NCI-H510A (cell line): Measurements from ENCODE around the gene AURKB.
"Not testable (repeated sequence)": the region's sequence is repeated elsewhere in the genome, so short reads cannot be mapped to it uniquely, and the experiment has no call there.

ENCODE experiments used
- DNase-seq: peaks from one replicate; lab custom pipeline; 2025; lab: John Stamatoyannopoulos, UW

AURKB gene

DNA sequence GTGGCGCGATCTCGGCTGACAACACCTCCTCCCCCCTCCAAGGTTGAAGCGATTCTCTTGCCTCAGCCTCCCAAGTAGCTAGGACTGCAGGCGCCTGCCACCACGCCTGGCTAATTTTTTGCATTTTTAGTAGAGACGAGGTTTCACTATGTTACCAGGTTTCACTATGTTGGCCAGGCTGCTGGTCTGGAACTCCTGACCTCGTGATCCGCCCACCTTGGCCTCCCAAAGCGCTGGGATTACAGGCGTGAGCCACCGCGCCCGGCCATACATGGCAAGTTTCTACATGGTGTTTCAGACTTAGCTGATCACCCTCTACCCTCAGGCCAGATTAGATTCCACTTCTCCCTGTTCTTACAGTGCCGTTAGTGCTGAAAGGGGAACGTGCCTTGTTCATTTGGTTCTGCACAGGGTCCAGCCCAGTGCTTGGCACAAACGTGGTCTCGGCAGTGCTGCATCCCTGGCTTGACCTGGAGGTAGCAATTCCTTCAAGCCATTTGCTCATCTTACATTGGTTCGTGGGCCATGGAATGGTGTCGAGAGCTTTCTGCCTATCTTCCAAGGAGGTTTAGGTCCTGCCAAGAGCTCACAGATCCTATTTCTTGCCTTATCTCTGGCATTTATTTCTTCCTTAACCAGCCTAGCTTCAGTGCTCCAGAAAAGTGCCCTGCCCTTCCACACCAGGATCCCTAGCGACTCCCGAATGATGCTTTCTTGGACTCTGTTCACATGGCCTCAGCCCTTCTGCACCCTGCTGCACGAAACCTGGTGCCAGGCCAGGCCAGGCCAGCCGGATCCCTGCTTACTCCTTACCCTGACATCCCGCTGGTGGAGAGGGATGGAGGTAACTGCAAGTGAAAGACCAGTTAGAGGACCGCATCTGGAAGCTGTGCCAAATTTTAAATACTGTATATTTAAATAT, 14.8 kb upstream of the AURKB start:
- no peak for DNase-seq

DNA sequence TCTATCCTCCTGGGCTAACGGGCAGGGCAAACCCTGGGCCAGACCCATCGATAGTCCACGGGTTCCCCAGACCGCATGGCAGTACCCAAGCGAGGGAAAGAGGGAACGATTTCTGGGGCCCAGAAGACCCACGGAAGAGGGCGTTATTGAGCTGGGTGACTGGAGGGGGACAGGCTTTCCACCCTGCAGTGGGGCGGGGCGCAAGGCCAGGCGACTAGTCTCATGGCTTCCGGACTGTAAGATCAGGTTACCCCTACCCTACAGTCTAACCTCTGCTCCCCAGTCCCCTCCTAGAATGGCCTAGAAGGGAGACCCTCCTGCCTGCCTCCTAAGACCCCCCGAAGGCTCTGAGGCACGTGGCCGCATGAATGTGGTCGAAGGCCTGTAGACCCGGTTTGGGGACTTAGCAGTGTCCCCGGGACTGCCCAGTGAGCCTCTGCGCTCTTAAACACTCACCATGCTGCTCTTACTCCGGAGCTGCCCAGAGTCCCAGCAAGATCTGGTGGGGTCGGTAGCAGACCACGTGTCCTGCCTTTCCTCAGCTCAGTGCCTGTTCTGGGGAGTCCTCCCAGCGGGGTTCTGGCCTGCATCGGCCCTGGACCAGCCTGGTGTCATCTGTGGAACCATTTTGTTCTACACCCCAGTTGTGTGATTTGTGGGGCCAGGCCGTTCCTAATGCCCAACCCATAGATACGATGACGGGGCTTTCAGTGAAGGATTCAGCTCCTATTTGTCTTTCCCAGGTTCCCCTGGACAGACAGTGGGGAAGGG, 13.2 kb upstream of the AURKB start:
- peak; percentile 67 for DNase-seq

DNA sequence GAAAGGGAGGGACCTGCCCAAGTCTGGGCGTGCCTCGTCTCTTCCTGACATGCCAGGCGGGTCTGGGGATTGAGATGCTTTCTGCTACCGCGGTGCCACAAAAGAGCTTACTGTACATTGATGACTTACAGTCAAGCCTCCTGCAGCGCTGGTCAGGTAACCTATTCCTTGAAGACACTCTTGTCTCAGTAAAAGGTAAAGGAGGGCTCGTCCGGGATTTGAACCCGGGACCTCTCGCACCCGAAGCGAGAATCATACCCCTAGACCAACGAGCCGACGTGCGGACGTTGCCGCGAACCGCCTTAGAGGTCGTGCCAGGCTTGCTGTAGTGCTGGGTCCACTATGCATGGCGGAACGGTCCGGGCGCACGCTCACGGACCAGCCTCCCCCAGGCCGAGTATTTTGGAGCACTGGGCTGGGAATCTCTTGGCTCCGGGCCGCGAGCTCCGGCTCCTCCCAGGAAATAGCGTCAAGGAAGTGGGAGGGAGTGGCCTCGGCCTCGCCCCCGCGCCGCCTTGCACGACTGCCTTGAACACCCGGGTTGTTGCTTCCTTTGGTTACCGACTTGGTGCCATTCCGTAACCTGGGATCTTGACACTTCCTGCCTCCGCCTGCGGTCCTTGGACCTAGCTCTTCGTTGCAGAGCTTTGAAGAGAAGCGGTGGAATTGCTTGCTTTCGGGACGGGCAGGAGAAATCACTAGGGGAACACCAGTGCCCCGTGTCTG, 12.4 kb upstream of the AURKB start:
- peak; percentile 80 for DNase-seq

DNA sequence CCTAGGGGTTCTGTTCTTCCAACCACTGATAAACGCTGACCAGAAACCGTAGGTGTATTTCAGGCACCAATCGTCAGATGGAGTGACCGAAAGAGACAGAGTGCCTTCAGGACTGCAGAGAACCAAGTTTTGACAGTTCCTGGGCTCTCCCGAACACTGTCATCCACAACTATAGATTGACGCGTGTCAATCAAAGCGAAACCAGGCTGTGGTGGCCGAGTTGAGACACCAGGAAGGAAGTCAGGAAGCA, 11.9 kb upstream of the AURKB start:
- no peak for DNase-seq

DNA sequence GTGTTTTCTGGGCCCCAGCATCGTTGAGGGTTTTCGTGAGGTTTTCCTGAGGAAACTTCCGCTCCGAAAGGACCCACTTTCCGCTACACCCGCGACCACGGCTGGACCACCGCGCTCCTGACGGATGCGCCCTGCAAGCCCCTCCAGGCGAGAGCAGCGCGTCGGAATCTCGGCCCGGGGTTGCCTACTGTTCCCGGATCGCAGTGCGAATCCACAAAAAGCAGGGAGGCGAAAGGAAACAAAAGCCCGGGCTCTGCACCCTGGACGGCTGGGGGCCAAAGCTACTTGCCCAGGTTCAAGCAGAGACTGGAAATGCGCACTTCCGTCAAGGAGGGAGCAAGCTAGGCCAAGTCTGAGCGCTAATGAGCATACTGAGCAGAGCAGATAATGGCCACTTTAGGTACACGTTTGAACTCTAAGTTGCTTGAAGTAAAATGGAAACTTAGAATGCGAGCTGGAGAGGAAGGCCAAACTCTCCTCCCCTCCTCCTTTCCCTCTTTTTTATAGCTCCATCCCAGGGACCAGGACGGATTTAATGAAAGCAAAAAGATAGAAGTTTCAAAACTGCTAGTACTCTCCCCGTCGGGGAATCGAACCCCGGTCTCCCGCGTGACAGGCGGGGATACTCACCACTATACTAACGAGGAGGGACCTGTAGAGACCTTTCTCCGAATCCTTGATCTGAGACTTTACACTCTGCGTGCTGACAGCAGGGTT, 11.4 kb upstream of the AURKB start:
- no peak for DNase-seq

DNA sequence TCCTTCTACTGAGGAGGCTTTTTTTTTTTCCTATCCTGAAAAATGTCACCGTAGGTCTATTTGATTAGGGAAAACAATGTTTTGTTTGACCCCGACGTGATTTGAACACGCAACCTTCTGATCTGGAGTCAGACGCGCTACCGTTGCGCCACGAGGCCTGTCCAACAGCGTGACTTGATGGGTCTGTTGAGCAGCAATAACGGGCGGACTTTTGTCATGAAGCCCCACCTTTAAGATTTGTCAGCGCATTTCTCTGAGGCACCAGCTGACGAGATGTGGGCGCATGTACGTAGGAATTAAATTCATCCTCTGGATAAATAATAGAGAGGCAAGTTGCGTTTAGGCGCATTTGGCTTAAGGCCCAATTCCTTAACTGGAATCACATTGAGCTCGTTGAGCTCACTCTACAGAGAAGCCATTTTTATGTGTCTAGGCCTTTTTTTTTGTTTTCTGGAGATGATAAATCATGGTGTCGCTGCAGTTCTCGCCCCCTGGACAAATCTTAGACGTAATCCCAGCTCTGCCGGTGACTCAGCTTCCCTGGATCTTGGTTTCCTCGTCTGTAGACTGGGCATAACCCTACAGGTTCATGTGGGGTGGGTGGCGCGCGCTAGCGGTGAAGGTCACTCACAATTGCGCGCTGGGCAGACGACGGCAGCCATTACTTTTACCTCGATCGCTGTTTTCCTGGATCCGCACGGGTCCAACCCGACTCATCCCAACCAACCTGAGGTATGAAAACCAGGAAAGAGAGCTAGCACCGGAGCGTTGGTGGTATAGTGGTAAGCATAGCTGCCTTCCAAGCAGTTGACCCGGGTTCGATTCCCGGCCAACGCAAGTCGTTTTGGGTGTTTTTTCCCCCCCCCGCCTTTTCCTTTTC, 10.6 kb upstream of the AURKB start:
- peak; percentile 68 for DNase-seq

DNA sequence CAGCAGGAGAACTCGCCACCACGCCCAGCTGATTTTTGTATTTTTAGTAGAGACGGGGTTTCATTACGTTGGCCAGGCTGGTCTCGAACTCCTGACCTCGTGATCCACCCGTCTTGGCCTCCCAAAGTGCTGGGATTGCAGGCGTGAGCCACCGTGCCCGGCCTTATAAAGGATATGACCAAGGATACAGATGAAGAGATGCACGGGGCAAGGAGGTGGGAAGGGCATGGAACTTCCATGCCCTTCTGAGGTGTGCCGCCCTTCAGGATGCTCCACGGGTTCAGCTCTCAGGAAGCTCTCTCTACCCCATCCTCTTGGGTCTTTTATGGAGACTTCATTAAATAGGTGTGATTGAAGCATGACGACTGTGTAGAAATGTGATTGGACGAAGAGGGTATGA, 3.6 kb upstream of the AURKB start:
- not testable (repeated sequence) for DNase-seq

DNA sequence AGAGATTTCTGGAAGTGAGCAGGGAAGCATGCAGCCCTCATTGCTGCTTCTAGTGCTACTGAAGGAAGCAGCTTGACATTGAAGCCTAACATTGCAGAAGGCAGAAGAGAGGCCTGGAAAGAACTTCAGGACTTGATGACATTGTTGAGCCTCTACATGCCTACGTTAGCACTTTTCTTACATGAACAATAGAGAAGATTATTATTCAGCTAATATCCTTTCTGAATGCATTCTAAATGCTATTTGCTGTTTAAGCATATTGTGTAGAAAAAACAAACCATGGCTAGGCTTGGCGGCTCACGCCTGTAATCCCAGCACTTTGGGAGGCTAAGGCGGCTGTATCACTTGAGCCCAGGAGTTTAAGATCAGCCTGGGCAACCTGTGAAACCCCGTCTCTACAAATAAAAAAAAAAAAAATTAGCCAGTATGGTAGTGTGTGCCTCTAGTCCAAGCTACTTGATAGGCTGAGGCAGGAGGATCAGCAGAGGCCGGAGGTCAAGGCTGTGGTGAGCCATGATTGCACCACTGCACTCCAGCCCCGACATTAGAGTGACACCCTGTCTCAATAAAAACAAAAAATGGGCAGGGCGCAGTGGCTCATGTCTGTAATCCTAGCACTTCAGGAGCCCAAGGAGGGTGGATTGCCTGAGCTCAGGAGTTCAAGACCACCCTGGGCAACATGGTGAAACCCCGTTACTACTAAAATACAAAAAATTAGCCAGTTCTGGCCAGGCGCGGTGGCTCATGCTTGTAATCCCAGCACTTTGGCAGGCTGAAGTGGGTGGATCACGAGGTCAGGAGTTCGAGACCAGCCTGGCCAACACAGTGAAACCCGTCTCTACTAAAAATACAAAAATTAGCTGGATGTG, 2.2 kb upstream of the AURKB start:
- DNase-seq = no peak

DNA sequence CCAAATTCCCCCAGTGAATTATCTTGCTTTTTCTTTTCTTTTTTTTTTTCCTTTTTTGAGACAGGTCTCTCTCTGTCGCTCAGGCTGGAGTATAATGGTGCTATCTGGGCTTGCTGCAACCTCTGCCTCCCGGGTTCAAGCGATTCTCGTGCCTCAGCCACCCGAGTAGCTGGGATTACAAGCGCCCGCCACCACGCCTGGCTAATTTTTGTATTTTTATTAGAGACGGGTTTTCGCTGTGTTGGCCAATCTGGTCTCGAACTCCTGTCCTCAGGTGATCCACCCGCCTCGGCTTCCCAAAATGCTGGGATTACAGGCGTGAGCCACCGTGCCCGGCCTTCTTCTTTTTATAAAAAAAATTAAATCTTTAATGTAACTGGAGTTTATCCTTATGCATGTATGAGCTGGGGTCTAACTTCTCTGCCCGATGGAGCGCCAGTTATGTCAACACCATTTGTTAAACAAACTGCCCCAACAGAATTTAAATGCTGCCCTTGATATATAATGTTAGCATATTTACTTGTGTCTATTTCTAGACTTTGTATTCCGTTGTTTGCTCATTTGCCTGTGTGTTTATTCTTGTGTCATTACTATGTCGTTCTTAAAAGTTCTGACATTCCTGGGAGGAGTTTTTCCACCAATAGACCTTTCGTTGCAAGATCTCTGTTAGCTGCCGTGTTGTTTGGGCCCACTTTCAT, 535 bp upstream of the AURKB start:
- DNase-seq = no peak

DNA sequence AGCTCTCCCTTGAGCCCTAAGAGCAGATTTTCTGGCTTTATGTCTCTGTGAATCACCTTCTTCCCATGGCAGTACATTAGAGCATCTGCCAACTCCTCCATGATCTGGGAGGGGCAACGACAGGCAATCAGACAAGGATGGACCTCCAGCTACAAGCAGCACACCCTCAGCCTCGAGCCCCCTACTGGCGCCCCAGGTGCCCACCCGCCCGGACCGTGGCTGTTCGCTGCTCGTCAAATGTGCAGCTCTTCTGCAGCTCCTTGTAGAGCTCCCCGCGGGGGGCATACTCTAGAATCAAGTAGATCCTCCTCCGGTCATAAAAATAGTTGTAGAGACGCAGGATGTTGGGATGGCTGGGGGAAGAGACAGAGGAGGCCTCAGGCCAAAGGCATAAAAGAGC, 3.8 kb downstream of the AURKB start:
- DNase-seq = no peak

DNA sequence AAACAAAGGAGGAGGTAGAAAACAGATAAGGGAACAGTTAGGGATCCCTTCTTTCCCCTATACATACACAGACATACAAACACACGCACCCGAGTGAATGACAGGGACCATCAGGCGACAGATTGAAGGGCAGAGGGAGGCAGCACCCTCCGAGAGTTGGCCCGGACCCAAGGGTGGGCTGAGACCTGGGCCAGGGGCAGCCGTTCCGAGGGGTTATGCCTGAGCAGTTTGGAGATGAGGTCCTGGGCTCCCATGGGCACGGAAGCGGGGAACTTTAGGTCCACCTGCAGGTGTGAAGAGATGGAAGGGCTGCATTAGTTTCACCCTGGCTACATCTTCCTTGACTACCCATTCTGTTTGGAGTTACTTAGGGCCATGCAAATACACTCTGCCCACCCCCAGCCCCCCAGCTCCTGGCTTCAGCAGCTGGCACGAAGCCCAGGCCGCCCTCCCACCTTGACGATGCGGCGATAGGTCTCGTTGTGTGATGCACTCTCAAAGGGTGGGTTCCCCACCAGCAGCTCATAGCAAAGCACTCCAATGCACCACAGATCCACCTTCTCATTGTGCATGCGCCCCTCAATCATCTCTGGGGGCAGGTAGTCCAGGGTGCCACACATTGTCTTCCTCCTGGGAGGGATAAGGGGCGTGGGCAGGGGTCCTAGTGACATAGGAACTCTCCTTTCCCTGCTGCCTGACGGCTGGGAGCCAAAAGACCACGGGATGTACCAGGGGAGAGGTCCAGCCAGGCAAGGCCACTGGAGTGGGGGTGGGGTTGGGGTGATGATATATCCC, 5.4 kb downstream of the AURKB start:
- DNase-seq = no peak

DNA sequence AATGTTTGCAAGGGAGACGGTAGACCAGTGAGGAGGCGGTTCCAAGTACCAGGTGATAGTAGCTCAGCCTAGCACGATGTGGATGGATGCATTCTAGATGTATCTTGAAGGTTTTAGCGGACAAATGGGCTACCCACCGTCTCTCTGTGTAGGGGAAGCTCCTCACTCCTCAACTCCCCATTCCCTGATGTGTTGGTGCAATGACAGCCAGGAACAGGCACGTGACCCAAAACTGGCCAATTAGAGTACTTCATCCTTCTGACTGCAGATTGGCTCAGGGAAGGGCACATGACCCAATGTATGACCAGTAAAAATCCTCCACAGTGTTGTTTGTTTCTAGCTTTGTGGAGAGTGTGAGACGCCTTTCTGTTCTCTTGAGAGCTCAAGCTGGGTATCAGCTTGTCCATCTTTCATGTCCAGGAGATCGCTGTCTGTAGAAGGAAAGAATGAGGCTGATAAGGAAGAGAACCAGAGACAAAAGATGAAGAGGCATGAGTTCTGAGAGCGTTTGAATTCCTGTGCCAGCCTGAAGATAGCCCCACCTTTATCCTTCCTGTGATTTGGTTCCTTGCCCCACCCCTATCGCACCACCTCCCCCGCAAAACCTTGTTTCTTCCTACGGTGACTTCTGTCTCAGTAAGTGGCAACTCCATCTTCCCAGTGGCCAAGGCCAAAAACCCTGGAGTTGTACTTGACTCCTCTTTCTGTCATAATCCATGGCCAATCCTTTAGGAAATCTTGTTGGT, 18.1 kb downstream of the AURKB start:
- DNase-seq = peak; percentile 76

DNA sequence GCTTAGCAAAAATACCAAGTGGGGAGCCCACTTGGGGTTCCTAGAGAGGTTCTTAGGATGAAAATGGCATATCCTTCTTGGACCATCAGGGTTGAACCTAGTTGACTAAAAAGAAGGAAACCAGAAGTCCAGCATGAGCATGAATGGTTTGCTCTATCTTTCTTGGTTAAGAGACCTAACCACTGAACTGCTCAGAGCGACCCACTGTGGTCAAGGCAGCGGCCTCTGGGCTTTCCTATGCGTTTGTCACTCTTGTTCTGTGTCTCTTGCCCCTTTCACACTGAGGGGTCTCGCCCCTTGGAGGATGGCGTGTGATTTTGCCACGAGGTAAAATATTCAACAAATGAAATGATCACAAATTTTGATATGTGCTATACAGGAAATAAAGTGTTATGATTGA, 19.9 kb downstream of the AURKB start:
- DNase-seq = no peak

DNA sequence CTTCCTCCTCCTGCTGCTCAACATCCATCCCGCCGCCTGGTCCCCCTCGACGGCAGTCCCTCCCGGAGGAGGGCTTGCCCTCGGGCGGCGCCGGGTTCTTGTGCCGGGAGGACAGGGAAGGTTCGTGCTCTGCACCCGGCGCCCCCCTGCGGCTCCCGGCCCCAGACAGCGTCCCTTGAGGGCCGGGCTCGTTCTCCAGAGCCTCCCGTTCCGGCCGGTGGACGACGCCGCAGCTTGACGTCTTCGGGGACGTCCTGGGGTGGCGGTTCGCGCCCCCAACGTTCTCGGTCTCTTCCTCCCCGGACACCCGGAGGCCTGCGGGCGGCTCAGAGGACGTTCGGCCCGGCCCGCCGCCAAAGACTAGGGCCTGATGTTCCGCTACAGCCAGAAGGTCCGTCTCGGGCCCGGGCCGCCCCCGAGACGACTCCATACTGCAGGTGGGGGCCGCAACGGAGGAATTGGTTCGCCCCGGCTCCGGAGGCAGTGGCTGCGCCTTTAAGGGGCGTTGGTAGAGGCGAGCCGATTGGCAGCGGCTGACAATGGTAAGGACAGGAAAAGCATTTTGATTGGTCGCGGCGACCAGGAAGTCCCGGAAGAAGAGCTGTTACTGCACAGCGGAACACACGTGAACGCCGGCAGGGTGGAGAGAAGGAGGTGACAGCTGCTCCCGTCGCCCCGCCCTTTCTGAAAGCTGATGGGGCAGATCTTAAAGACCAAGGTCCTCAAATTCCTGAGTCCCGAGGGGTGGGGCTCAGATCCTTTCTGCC, 20.5 kb downstream of the AURKB start, which contains the start of gene BORCS6:
Gene BORCS6, minus strand, starts transcription at position 470 of the 767 bp plus-strand sequence. Its CDS starts 40 bp downstream, at position 430.
- DNase-seq = peak; percentile 95

DNA sequence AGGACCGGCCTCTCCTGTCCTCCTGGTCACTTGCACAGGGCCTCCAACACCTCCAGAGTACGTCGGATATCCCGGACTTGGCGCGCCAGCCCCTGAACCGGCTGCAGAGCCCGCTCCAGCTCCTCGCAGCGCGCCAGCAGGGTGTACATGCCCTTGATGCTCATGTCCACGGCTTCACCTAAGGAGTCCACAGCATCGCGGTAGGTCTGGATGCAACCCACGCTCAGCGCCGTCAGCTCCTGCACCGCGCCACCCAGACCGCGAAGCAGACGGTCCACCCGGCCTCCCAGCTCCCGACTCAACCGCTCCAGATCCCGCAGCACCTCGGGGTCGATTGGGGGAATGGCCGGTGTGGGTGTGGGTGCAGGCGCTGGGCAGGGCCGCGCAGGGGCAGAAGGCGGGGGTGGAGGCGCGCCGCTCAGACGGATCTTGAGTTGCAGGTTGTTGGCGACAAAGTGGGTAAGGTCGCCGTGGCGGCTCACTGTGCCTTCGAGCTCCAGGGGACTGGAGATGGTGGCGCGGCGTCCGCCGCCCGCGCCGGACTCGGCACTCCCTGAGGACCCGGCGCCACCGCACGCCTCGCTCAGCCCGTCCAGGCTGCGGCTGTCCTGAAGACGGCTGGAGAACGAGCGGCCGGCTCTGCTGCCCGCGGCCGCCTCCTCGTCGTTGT, 21.2 kb downstream of the AURKB start:
- DNase-seq = no peak

DNA sequence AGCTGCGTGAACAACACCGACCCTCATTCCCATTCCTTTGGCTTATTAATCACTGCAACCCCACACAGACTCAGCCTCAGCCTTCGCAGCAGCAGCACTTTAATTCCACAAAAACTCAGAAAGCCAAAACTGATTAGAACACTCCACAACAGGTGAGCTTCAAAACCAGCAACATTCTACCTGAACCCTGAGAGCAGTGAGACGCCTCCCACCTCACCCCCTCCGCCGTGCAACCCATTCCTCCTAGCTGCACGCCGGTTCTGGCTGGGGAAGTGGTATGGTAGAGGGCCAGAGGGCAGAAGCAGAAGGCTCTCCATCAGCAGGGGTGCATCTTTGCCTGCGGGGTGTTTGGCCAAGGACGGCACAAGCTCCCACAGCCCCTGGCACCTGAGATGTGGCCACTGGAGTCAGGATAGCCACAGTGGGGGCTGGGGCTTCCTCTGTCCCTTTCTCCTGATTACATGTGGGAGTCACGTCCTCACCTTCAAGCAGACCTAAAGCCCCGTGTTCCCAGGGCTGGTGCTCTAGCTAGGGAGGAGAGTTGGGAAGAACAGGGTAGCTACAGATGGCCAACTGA, 22.0 kb downstream of the AURKB start:
- no peak for DNase-seq
